ENCODE measurements around the gene EPS8L2. TPM values are rescaled to one million over a fixed set of nuclear protein-coding genes. Genes with fewer than 3 reads are reported as not detected.

Gene EPS8L2
- total and polyA plus RNA-seq, 11 donors: 0.72 to 15.5 (median 1.5) TPM

GRCh38 chr11:724049-724777, 18.2 kb downstream of the EPS8L2 start:
- 52 to 83% (median 56%) methylated on average over 3 to 19 of the region's 19 CpGs for WGBS, 4 donors
- peaks cover 0 to 48% (median 28%) of the 10 kb centered on the region in 12 donors for H3K4me1 ChIP-seq
- TF ChIP-seq, protein P1, sequence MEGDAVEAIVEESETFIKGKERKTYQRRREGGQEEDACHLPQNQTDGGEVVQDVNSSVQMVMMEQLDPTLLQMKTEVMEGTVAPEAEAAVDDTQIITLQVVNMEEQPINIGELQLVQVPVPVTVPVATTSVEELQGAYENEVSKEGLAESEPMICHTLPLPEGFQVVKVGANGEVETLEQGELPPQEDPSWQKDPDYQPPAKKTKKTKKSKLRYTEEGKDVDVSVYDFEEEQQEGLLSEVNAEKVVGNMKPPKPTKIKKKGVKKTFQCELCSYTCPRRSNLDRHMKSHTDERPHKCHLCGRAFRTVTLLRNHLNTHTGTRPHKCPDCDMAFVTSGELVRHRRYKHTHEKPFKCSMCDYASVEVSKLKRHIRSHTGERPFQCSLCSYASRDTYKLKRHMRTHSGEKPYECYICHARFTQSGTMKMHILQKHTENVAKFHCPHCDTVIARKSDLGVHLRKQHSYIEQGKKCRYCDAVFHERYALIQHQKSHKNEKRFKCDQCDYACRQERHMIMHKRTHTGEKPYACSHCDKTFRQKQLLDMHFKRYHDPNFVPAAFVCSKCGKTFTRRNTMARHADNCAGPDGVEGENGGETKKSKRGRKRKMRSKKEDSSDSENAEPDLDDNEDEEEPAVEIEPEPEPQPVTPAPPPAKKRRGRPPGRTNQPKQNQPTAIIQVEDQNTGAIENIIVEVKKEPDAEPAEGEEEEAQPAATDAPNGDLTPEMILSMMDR (IDR thresholded peaks at IDR 0.05): no peak

DNA sequence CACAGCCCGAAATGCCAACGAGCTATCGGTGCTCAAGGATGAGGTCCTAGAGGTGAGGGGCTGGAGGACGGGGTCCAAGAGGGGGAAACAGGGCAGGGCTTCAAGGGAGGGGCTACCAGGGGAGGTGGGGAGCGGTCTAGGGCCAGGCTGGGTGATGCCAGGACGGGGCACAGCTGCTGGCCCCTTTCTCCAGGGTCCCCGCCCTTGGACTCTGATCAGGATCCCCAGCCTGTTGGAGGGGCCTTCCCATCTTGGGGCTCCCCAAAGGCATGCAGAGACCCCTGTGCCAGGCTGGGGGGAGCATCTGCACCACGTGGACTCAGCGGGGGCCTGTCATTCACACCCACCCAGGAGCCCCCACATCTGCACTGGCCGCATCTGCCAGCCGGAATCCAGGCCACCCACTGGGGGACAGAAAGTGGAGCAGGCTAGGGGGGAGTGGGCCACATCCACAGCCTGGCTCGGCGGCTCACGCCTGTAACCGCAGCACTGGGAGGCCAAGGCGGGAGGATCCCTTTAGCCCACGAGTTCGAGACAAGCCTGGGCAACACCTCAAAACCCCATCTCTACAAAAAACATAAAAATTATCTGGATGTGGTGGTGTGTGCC, 18.9 kb downstream of the EPS8L2 start:
- Histone ChIP-seq H3K9me3 (no peaks in the 10 kb centered on the region), H3K4me3 (no peak overlapping the region), H3K36me3 (no peaks in the 10 kb centered on the region), H3K27ac (no peak overlapping the region), H3K27me3 (peaks cover 40 to 89% (median 57%) of the 10 kb centered on the region in 9 donors), H3K4me1 (peaks cover 0 to 48% (median 28%) of the 10 kb centered on the region in 12 donors)
- WGBS, 4 donors: 54 to 70% (median 66%) methylated on average over 11 to 18 of the region's 18 CpGs
- intact Hi-C loops (cut with DNase I): loop anchor here in 8 of 10 donors (2.0 to 10.0 kb wide), 5 partner anchors 60 to 173 kb away; no protein-coding TSS in a partner anchor
- no peak for ATAC-seq
- DNase-seq: peak in 1 of 5 donors; percentile 18
- TF ChIP-seq, protein P1 (IDR thresholded peaks at IDR 0.05): no peak
- TF ChIP-seq POLR2A (IDR thresholded peaks at IDR 0.05): no peak

More at GRCh38 chr11:724049-724777, 18.2 kb downstream of the EPS8L2 start:
- DNase-seq (peak in 1 of 5 donors; percentile 27), ATAC-seq (no peak)
- no peak overlapping the region for H3K4me3 ChIP-seq
- H3K27me3 ChIP-seq: peaks cover 40 to 94% (median 58%) of the 10 kb centered on the region in 9 donors
- H3K9me3 ChIP-seq: no peaks in the 10 kb centered on the region
- no peak overlapping the region for H3K27ac ChIP-seq
- intact Hi-C loops (cut with DNase I): loop anchor here in 6 of 10 donors (2.0 to 10.0 kb wide), 4 partner anchors 59 to 167 kb away; no protein-coding TSS in a partner anchor
- no peaks in the 10 kb centered on the region for H3K36me3 ChIP-seq

DNA sequence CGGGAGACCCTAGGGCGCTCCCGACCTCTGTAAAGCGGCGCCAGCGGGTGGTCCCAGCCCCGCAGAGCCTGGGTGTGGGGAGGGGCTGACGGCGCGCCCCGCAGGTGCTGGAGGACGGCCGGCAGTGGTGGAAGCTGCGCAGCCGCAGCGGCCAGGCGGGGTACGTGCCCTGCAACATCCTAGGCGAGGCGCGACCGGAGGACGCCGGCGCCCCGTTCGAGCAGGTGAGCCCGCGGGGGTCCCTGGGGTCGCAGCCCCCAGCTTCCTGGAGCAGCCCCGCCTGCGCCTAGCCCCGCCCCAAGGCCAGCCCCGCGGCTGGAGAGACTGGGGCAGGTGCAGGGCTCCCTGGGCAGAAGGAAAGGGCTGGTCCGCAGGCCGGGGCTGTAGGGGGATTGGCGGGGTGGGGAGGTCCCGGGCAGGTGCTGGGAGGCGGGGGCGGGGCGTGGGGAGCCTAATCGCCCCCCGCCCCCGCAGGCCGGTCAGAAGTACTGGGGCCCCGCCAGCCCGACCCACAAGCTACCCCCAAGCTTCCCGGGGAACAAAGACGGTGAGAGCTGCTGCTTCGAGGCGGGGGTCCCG, 19.7 kb downstream of the EPS8L2 start:
- H3K27ac ChIP-seq: peak overlapping the region in 1 of 12 donors; percentile 37

More for the DNA sequence above, 19.7 kb downstream of the EPS8L2 start:
- no peak for ATAC-seq
- TF ChIP-seq, protein P1 (IDR thresholded peaks at IDR 0.05): no peak
- no peak for TF ChIP-seq POLR2A (IDR thresholded peaks at IDR 0.05)
- DNase-seq: no peak
- H3K4me1 ChIP-seq: peaks cover 0 to 45% (median 28%) of the 10 kb centered on the region in 12 donors
- peak overlapping the region in 8 of 12 donors; percentile 3 to 53 (median 36) for H3K4me3 ChIP-seq
- H3K9me3 ChIP-seq: no peaks in the 10 kb centered on the region
- WGBS, 4 donors: 2 to 10% (median 4%) methylated on average over 23 to 53 of the region's 53 CpGs
- H3K27me3 ChIP-seq: peaks cover 36 to 81% (median 49%) of the 10 kb centered on the region in 9 donors
- intact Hi-C loops (cut with DNase I): loop anchor here in 6 of 10 donors (2.0 to 10.0 kb wide), 5 partner anchors 61 to 173 kb away; no protein-coding TSS in a partner anchor
- no peaks in the 10 kb centered on the region for H3K36me3 ChIP-seq
